GM03348 (cell line): Measurements from ENCODE around the gene PISD.

Experiments used
- DNase-seq: peaks from one replicate; pipeline ENCODE4 v3.0.0; 2012; ENCODE audit warnings: low spot score

PISD gene

DNA sequence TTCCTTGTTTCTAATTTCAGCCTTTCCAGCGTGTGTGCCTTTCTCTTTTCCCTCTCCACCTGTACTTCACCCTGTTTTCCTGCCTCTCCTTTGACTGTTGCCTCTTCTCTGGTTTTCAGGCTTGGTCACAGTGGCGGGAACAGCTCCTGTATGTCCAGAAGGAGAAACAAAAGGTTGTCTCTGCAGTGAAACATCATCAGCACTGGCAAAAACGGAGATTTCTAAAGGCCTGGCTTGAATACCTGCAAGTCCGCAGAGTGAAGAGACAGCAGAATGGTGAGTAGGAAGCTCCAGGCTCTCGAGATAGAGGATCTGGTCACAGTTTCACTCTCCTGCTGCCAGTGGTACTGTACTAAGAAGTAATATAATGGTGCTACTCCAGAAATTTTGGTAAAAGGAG lies 89.1 kb downstream of the PISD start:
- no peak for DNase-seq

DNA sequence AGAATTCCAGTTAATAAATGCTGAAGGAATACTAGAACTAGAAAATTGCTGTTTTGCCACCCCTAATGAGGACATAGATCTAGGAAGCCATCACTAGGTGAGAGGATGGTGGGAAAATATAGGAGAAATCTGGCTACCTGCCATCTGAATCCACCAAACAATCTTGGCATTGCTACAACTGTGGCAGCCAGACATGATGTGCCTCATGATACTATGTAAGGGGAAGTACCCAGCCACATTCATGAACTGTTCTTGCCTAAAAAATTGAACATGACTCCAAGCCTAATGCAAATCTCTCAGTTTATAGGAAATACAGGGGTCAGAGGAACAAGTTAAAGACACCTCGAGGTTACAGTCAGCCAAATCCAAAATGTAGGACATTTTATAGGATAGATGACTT lies 92.9 kb downstream of the PISD start:
- no peak for DNase-seq
